ENCODE measurements around the gene BPIFA1. TPM values are rescaled to one million over a fixed set of nuclear protein-coding genes. Genes with fewer than 3 reads are reported as not detected.

BPIFA1 gene
- total and polyA plus RNA-seq, 9 of the 15 experiments (the other 6 are each of a cell fraction or from before 2014, with no cell fraction given), result not detected

DNA sequence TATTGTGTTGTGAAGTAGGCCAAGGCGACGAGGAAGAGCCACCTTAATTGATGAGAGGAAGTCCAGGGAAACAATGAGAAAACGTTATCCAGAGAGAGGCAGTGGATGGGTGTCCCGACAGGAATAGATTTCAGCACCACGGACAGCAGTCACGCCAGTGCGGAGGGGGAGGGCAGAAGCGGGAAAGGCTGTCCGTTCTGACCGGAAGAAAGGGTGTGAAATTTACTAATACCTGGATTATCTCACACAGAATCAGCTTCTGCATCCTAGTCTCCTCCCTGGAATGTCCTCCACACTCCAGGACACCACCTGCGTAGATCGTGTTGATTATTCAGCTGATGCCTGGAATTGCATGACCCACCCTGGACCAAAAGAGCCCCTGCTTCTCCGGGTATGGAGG lies 26.0 kb upstream of the BPIFA1 start (continued):
- TF ChIP-seq TEAD1 (CRISPR knock-in tag; IDR thresholded peaks at IDR 0.05), result peak in 1 of 2 experiments; percentile 74; a peak in 1 of 4 replicates
- no peak for TF ChIP-seq ZNF282 (CRISPR knock-in tag; IDR thresholded peaks at IDR 0.05)
- 0 out of 2 replicates have a peak, but pooled peaks have one; percentile 29 for TF ChIP-seq ZNF263 (CRISPR knock-in tag; IDR thresholded peaks at IDR 0.05; ENCODE audit: borderline replicate concordance)
- no peak for TF ChIP-seq EWSR1 (IDR thresholded peaks at IDR 0.05; ENCODE audit: borderline replicate concordance, low read depth, partially characterized antibody)
- TF ChIP-seq, protein P1, sequence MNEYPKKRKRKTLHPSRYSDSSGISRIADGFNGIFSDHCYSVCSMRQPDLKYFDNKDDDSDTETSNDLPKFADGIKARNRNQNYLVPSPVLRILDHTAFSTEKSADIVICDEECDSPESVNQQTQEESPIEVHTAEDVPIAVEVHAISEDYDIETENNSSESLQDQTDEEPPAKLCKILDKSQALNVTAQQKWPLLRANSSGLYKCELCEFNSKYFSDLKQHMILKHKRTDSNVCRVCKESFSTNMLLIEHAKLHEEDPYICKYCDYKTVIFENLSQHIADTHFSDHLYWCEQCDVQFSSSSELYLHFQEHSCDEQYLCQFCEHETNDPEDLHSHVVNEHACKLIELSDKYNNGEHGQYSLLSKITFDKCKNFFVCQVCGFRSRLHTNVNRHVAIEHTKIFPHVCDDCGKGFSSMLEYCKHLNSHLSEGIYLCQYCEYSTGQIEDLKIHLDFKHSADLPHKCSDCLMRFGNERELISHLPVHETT (CRISPR knock-in tag; conservative IDR thresholded peaks at IDR 0.05 in 1 of 2, IDR thresholded peaks at IDR 0.05 in 1 of 2), result no peak
- TF ChIP-seq FOXA3 (CRISPR knock-in tag; conservative IDR thresholded peaks at IDR 0.05 in 1 of 2, IDR thresholded peaks at IDR 0.05 in 1 of 2), result peak in 1 of 2 experiments; percentile 59; a peak in 1 of 4 replicates
- no peak for TF ChIP-seq ZNF384 (IDR thresholded peaks at IDR 0.05; ENCODE audit: low read depth, low read length)
- TF ChIP-seq SRSF7 (optimal IDR thresholded peaks at IDR 0.05; ENCODE audit: low read depth, low read length), result no peak
- TF ChIP-seq GABPB1 (CRISPR knock-in tag; IDR thresholded peaks at IDR 0.05), result peak; percentile 44; the same call in 1 of the 2 replicates
- TF ChIP-seq SRF (CRISPR knock-in tag; IDR thresholded peaks at IDR 0.05), result peak in 1 of 2 experiments; percentile 73; a peak in 1 of 4 replicates
- 0 out of 2 replicates have a peak, but pooled peaks have one; percentile 38 for TF ChIP-seq ZNF644 (tag; IDR thresholded peaks at IDR 0.05; ENCODE audit: low read depth)
- TF ChIP-seq, protein P2, sequence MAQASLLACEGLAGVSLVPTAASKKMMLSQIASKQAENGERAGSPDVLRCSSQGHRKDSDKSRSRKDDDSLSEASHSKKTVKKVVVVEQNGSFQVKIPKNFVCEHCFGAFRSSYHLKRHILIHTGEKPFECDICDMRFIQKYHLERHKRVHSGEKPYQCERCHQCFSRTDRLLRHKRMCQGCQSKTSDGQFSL (CRISPR knock-in tag; IDR thresholded peaks at IDR 0.05), result 0 out of 2 replicates have a peak, but pooled peaks have one; percentile 62
- TF ChIP-seq, protein P2 (tag; IDR thresholded peaks at IDR 0.05), result no peak
- peak; percentile 99 for TF ChIP-seq EHMT2 (IDR thresholded peaks at IDR 0.05)
- TF ChIP-seq, protein P3, sequence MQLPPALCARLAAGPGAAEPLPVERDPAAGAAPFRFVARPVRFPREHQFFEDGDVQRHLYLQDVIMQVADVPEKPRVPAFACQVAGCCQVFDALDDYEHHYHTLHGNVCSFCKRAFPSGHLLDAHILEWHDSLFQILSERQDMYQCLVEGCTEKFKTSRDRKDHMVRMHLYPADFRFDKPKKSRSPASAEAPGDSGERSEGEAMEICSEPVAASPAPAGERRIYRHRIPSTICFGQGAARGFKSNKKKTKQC (CRISPR knock-in tag; IDR thresholded peaks at IDR 0.05), result peak; percentile 96
- TF ChIP-seq NCOA6 (IDR thresholded peaks at IDR 0.05), result peak; percentile 46; the same call in 1 of the 2 replicates
- TF ChIP-seq SMAD3 (CRISPR knock-in tag; conservative IDR thresholded peaks at IDR 0.05), result no peak
- TF ChIP-seq CBX1 (IDR thresholded peaks at IDR 0.05; ENCODE audit: low read depth), result no peak
- 0 out of 4 replicates have a peak, but pooled peaks of 1 of the 2 experiments have one; percentile 17 for TF ChIP-seq HDAC1 (IDR thresholded peaks at IDR 0.05)
- no peak for TF ChIP-seq PHF21A (IDR thresholded peaks at IDR 0.05; ENCODE audit: borderline replicate concordance, low read depth)

Data from K562 (cell line).